Activated T-helper 1 cell treated with Interleukin-2 at 50 U/mL for 16 hours (primary cell): ENCODE measurements around the gene CYP4F12.
"Not testable (repeated sequence)": the region's sequence is repeated elsewhere in the genome, so short reads cannot be mapped to it uniquely, and the experiment has no call there.

Source experiments
- DNase-seq: peaks from one replicate; pipeline ENCODE4 v3.0.0-alpha.2; 2020; ENCODE audit warnings: low read depth

The CYP4F12 gene

DNA sequence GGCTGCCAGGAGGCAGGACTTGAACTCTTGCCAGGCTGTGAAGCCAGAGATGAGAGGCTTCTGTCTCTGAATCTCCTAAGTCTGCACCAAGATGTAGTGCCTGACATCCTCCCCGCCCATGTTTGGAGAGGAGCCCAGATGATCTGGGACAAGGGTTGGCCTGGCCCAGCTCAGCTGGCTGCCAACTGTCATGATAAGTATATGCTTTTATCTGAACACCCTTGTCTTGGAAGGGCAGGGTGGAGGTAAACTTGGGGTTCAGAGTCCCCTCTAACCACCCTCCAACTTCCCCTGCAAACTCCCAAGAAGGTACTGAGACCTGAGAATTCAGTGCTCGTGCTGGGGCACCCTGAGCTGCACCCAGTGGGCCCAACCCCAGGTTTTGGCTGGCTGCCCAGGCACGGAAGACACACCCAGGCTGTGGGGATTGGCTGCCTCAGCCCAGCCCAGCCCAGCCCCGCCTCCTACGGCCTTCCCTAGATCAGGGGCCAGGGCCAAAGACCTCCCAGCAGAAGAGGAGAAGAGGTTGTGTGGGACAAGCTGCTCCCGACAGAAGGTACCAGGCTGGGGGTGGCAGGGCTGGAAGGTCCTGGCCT lies at the start of gene CYP4F12:
Gene CYP4F12 (plus strand): TSS at position 508 of the 596 bp plus-strand sequence. CDS start 443 bp downstream, outside the sequence.
- DNase-seq: no peak

DNA sequence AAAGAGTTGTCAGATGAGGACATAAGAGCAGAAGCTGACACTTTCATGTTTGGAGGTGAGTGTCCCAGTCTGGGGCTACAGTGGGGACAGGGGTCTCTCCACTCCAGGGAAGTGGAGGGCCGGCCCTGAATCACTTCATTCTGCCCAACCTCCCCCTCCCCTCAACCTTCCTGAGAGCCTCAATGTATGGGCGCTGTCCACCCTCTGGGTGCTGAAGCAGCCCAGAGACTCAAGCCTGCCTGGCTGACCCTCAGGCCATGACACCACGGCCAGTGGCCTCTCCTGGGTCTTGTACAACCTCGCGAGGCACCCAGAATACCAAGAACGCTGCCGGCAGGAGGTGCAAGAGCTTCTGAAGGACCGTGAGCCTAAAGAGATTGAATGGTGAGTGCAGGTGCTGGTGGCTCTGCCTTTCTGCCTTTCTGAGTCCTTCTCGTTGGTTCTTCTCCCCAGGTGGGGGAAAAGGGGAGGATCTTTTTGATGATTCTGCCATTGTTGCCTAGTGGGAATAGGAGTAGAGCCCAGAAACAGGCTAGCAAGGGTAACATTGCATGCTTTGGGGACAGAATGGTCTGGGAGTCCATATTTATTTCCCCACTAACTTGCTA lies 49.1 kb upstream of the CYP4F12 start:
- DNase-seq: no peak

GRCh38 chr19:15628236-15629002 lies 44.5 kb upstream of the CYP4F12 start:
- DNase-seq: no peak

DNA sequence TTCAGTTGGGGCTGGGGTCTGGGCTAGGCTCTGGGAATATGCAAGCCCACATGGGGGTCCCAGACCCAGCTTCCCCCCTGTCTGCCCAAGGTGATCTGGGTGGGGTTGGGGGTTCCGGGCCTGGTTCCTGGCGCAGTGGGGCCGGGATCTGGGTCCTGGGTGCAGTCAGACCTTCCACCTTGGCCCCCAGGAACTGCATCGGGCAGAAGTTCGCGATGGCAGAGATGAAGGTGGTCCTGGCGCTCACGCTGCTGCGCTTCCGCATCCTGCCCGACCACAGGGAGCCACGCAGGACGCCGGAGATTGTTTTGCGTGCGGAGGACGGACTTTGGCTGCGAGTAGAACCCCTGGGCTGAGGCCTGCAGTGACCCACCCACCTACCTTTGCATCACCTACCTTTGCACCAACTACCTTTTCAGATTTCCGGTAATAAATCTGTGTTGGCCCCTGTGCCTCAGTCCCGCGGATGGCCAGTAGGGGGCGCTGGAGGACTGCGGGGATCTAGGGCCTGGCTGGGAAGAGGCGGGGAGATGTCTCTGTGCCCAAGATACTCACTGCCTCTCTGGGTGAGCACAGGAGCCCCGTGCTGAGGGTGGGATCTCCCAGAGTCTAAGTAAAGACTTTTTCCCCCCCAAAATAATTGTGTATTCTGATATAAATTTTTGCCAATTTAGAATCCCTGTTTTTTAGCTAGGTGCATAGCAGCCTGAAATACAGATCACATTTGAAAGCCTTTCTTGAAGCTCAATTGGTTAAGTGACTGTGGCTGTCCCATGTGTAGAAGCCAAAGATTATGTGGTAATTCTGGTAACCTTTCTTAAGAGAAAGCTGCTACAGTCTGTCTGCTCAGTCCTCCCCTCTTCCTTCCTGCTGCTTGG lies 43.6 kb upstream of the CYP4F12 start:
- peak; percentile 82 for DNase-seq

DNA sequence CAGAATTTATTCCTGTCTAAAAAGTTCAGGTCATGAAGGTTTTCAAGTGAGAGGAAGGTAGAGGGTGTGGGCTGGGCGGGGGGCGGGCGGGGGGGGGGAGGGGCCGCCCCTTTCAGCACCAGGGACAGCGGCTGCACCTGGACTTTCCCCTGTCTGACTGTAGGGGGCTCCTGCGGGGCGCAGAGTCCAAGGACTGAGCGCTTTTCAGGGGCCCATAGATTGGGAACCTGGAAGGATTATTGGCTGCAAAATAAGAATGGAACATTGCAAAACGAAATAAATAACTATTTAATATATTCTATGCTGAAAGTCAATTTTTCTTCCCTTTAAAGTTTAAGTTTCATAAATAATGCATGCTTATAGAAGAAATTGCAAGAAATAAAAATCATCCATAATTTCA lies 41.1 kb upstream of the CYP4F12 start:
- DNase-seq: peak; percentile 16

DNA sequence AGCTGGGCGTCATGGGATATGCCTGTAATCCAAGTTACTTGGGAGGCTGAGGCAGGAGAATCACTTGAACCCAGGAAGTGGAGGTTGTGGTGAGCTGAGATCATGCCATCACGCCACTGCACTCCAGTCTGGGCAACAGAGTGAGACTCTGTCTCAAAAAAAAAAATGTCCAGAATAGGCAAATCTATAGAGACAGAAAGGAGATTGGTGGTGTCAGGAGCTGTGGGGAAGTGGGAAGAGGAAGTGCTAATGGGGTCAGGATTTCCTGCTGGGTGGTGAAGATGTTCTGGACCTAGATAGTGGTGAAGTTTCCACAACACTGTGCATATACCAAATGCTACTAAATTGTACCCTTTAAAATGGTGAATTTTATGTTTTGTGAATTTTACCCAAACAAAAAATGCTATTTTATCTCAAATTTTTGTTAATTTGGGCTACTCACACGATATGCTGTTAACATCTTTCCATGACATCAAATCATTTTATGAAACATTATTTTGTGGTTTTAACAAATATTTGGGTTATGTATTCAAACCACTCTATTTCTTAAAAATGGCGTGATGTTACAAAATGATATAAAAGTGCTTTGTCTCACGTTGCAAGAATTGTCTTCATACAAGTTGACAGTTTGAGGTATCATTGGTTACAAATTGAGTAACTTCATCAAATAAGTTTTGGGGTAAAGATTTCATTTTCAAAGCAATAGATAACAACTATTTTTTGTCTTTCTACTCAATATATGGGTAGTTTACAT lies 39.6 kb upstream of the CYP4F12 start:
- DNase-seq: no peak

DNA sequence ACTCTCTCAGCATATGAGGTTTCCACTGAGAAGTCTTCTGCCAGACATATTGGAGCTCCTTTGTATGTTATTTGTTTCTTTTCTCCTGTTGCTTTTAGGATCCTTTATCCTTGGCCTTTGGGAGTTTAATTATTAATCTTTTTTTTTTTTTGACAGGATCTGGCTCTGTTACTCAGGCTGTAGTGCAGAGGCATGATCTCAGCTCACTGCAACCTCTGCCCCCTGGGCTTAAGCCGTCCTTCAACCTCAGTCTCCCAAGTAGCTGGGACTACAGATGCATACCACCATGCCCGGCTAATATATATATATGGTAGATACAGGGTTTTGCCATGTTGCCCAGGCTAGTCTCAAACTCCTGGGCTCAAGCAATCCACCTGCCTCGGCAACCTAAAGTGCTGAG lies 38.8 kb upstream of the CYP4F12 start:
- DNase-seq: no peak

DNA sequence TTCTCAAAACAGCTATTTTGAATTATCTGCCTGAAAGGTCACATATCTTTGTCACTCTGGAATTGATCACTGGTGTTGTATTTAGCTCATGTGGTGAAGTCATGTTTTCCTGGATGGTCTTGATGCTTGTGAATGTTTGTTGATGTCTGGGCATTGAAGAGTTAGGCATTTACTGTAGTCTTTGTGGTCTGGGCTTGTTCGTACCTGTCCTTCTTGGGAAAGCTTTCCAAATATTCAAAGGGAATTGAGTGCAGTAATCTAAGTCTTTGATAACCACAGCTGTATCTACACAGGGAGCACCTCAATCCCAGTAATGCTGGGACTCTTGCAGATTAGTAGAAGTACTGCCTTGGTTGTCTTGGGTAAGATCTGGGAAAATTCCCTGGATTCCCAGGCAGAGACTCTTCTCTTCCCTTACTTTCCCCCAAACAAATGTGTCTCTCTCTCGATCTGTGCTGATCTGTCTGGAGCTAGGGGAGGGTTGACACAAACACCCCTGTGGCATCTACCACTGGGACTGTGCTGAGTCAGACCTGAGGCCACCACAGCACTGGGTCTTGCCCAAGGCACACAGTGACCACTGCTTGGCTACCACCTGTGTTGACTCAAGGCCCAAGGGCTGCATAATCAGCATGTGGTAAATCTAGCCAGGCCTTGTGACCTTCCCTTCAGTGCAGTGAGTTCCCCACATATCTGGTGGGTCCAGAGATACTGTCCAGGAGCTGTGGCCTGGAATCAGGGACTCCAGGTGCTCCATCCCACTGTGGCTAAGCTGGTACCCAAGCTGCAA lies 37.7 kb upstream of the CYP4F12 start:
- no peak for DNase-seq

DNA sequence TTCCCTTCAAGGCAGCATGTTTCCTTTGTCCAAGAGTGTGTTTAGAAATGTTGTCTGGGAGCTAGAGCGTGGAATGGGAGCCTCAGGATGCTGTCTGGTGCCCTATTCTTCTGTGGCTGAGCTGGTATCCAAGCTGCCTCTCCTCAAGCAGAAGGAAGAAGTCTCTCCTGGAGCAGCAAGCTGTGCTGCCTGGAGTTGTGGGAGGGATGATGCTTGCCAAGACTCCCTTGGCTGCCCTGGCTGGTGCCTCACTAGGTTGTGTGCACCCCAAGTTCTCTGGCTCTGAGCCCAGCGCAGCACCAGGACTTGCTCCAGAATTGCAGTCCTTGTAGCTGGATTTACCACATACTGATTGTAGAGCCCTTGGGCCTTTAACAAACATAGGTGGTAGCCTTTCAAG lies 36.9 kb upstream of the CYP4F12 start:
- DNase-seq: no peak

DNA sequence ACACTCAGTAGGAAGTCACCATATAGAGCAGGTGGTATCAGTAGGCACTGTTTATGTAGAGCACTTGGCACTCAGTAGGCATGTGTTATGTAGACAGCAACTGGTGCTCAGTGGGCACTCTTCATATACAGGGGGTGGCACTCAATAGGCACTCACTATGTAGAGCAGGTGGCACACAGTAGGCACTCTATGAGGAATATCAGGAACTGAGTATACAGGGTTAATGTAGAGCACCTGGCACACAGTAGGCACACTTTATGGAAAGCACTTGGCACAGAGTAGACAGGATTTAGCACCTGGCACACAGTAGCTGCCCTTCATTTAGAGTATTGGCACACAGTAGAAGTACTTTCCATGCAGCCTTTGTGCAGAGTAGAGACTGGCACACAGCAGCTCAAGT lies 33.3 kb upstream of the CYP4F12 start:
- no peak for DNase-seq

- no peak for DNase-seq
These were observed 32.5 kb upstream of the CYP4F12 start, which contains the start of gene CYP4F3 for GRCh38 chr19:15640294-15640903. Gene CYP4F3 (plus strand): TSS chr19:15640897. CDS start chr19:15641416, 519 bp downstream.

DNA sequence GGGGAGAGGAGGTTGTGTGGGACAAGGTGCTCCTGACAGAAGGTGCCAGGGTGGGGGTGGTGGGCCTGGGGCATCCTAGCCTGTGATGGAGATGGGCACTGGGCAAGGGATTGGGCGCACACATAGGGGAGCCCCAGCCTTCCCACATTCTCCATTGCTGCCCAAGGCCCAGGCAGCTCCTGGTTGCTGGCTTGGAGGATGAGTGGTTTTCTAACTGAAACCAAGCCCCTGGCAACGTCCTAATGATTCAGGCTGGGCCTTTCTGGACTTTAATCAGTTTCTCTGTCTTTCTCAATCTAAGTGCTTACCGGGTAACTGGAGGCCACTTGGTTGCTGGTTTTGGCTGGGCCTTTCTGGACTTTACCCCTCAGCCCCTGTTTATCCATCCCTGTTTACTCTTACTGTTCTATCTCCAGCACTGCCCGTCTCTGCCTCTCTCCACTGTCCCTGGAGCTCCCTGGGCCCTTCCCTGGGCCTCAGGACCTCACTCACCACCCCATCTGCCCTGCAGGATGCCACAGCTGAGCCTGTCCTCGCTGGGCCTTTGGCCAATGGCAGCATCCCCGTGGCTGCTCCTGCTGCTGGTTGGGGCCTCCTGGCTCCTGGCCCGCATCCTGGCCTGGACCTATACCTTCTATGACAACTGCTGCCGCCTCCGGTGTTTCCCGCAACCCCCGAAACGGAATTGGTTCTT lies 31.8 kb upstream of the CYP4F12 start:
- no peak for DNase-seq

DNA sequence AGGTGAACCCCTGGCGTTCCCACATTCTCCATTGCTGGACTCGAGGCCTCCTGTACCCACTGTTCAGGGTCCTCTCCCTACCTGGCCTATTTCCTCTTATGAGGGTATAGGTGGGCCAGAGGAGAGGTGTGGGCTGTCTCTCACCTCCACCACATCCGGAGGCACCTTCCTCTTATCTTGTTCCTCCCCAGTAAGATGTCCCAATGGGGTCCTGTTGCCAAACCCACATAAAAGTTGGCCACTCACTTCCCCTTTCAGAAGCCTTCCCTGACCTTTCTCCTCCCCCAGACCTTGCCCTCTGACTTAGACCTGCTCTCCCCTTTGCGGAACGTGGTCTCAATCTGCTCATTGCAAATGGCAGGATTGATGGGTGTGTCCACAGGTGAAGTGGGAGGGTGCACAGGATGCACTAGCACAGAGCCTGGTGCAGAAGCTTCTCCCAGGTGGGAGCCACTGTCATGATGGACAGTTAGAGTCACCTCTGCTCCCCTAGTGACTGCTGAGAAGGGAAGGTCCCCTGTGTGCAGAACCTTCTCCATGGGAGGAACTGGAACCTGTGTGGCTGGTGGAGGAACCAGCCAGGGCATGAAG lies 30.9 kb upstream of the CYP4F12 start:
- no peak for DNase-seq

- DNase-seq: no peak
These were observed 30.1 kb upstream of the CYP4F12 start for GRCh38 chr19:15642807-15643206.

DNA sequence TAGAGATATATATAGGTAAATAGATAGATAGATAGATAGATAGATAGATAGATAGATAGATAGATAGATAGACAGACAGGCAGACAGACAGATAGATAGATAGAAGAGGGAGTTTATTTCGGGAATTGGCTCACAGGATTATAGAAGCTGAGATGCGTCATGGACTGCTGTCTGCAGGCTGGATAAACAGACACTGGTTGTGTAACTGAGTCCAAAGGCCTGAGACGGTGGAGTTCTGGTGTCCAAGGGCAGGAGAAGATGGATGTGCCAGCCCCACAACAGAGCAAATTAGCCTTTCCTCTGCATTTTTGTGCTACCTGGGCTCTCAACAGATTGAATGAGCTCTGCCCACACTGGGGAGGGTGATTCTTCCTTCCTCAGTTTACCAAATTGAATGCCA lies 29.5 kb upstream of the CYP4F12 start:
- no peak for DNase-seq

DNA sequence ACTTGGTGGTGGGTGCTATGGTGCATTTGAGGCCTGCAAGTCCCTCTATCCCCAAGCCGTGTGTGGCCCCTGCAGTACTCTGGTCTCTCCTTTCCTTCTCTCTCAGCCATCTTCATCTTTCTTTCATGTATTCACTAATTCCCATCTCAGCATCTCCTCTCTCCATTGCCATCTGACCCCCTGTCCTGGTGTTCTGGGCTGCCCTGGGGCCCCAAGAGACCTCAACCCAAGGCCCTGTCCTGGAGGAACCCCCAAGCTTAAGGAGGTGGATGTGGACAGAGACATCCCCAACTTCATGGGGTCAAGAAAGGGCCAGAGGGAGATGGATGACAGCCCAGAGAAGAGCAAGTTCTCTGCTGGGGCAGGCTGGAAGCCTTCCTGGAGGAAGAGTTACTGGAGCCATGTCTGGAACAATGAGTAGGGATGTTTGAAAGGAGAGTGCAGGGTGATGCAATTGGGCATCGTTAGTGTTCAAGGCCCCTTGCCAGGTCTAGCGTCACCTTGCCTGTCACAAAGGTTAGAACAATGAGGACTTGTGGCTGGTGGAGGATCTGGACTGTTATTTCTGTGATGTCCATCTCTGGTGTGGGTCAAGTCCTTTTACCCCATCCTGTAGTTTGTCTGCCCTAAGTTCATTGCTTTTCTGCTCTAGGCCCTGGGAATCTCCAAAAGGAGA lies 28.7 kb upstream of the CYP4F12 start:
- no peak for DNase-seq

DNA sequence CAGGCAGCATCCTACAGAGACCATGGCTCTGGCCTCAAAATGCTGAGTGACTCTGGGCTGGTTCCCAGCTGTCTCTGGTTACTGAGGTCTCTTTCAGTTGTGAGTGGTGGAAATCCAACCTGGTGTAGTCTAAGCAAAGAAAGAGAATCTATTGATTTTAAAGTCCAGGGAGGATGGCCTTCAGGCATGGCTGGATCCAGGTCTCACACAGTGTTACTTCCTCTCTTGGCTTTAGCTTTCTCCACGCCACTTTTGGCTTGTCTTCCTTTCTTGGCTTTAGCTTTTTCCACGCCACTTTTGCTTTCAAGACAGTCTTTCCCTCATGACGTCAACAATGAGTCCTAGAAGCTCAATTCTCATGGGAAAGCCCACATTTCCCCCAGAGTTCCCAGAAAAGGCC lies 28.1 kb upstream of the CYP4F12 start:
- no peak for DNase-seq

DNA sequence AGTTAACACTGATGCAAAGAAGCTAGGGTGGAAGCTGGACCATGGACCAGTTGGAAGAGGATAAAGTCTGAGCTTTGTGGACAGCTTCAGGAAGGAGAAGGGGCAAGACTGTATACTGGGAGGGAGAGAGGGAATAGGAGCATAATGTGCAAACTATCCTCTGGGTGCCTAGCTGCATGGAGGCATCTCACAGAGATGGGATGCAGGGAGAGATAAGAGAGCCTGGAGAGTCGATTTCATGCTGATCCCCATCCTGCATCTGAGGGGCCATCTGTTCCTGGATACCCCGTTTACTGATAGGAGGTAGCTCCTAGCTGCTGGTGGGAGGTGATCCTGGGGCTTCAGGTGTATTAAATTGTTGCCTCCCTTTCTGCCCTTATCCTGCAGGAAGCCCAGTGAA lies 23.4 kb upstream of the CYP4F12 start:
- no peak for DNase-seq

DNA sequence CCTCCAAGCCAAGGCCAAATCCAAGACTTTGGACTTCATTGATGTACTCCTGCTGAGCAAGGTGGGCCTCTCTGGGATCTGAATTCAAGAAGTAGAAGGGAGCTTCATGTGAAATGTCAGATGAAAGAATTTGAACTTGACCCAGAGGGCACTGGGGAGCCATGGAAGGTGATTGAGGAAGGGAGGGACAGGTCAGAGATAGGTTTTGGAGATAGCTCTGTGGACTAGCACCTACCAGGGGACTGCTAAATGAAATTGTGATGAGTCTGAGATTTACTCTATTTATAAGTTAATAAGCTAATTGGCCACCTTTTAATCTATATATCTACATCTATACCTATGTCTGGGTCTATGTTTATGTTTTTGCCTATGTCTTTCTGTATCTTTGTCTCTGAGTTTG lies 22.8 kb upstream of the CYP4F12 start:
- DNase-seq: not testable (repeated sequence)
